Measurements from ENCODE around the gene TPH1. TPM values are rescaled to one million over a fixed set of nuclear protein-coding genes. Genes with fewer than 3 reads are reported as not detected.

Gene TPH1
- total and polyA plus RNA-seq, 9 of the 15 experiments (the other 6 are each of a cell fraction or from before 2014, with no cell fraction given), result 0.04 to 0.29 (median 0.17) TPM

DNA sequence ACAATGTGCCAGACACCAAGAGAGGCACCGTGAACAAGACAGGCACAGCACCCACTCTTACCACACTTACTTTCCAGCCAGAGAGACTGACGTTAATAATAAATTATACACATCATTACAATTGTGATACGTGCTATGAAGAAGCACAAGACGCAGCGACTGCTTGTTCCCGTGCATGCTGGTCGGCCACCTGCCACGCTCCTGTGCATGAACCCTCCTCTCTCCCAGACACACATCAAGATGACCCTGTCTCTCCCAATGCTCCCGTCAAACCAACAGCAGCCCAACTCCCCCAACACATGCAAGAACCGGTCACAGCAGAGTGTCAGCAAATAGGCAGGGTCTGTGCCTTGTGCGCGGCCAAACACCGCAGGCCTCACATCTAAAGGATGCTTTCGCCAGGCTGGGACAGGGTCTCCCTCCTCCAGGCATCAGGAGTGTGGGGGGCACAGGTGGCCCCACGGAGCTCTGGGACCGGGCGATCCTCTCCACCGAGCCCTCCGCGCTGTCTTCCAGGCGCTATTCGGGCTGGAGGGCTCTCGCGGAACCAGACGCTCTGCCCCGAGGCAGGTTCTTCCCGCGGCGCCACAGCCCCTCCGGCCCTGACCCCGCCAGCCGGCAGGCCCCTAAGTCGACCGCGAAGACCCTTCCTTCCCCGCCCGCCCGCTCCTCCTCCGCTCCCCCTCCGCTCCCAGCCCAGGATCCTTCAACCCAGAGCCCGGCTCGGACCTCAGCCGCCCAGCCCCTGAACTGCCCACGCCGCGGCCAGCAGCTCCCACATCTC is 33.8 kb downstream of the TPH1 start (continued):
- TF ChIP-seq RCOR1 (IDR thresholded peaks at IDR 0.05; ENCODE audit: borderline replicate concordance in 1 of 2, low read depth in 2 of 2, low read length in 2 of 2), result peak in 1 of 2 experiments; percentile 26; a peak in 1 of 4 replicates
- peak; percentile 64 for TF ChIP-seq PHF8 (IDR thresholded peaks at IDR 0.05; ENCODE audit: borderline replicate concordance, low read length)
- peak; percentile 43; the same call in 1 of the 2 replicates for TF ChIP-seq MYC (IDR thresholded peaks at IDR 0.05; ENCODE audit: low read depth, low read length)
- no peak for TF ChIP-seq MYC (CRISPR knock-in tag; IDR thresholded peaks at IDR 0.05; ENCODE audit: borderline replicate concordance, low read depth)
- TF ChIP-seq, protein P1, sequence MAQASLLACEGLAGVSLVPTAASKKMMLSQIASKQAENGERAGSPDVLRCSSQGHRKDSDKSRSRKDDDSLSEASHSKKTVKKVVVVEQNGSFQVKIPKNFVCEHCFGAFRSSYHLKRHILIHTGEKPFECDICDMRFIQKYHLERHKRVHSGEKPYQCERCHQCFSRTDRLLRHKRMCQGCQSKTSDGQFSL (CRISPR knock-in tag; IDR thresholded peaks at IDR 0.05), result peak; percentile 71; the same call in 1 of the 2 replicates
- TF ChIP-seq, protein P1 (tag; IDR thresholded peaks at IDR 0.05), result no peak
- no peak for TF ChIP-seq ILK (tag; IDR thresholded peaks at IDR 0.05; ENCODE audit: borderline replicate concordance, low read depth)
- no peak for TF ChIP-seq ZNF165 (CRISPR knock-in tag; IDR thresholded peaks at IDR 0.05; ENCODE audit: borderline replicate concordance)
- peak; percentile 40; the same call in 1 of the 2 replicates for TF ChIP-seq SP1 (CRISPR knock-in tag; IDR thresholded peaks at IDR 0.05)
- TF ChIP-seq, protein P2, sequence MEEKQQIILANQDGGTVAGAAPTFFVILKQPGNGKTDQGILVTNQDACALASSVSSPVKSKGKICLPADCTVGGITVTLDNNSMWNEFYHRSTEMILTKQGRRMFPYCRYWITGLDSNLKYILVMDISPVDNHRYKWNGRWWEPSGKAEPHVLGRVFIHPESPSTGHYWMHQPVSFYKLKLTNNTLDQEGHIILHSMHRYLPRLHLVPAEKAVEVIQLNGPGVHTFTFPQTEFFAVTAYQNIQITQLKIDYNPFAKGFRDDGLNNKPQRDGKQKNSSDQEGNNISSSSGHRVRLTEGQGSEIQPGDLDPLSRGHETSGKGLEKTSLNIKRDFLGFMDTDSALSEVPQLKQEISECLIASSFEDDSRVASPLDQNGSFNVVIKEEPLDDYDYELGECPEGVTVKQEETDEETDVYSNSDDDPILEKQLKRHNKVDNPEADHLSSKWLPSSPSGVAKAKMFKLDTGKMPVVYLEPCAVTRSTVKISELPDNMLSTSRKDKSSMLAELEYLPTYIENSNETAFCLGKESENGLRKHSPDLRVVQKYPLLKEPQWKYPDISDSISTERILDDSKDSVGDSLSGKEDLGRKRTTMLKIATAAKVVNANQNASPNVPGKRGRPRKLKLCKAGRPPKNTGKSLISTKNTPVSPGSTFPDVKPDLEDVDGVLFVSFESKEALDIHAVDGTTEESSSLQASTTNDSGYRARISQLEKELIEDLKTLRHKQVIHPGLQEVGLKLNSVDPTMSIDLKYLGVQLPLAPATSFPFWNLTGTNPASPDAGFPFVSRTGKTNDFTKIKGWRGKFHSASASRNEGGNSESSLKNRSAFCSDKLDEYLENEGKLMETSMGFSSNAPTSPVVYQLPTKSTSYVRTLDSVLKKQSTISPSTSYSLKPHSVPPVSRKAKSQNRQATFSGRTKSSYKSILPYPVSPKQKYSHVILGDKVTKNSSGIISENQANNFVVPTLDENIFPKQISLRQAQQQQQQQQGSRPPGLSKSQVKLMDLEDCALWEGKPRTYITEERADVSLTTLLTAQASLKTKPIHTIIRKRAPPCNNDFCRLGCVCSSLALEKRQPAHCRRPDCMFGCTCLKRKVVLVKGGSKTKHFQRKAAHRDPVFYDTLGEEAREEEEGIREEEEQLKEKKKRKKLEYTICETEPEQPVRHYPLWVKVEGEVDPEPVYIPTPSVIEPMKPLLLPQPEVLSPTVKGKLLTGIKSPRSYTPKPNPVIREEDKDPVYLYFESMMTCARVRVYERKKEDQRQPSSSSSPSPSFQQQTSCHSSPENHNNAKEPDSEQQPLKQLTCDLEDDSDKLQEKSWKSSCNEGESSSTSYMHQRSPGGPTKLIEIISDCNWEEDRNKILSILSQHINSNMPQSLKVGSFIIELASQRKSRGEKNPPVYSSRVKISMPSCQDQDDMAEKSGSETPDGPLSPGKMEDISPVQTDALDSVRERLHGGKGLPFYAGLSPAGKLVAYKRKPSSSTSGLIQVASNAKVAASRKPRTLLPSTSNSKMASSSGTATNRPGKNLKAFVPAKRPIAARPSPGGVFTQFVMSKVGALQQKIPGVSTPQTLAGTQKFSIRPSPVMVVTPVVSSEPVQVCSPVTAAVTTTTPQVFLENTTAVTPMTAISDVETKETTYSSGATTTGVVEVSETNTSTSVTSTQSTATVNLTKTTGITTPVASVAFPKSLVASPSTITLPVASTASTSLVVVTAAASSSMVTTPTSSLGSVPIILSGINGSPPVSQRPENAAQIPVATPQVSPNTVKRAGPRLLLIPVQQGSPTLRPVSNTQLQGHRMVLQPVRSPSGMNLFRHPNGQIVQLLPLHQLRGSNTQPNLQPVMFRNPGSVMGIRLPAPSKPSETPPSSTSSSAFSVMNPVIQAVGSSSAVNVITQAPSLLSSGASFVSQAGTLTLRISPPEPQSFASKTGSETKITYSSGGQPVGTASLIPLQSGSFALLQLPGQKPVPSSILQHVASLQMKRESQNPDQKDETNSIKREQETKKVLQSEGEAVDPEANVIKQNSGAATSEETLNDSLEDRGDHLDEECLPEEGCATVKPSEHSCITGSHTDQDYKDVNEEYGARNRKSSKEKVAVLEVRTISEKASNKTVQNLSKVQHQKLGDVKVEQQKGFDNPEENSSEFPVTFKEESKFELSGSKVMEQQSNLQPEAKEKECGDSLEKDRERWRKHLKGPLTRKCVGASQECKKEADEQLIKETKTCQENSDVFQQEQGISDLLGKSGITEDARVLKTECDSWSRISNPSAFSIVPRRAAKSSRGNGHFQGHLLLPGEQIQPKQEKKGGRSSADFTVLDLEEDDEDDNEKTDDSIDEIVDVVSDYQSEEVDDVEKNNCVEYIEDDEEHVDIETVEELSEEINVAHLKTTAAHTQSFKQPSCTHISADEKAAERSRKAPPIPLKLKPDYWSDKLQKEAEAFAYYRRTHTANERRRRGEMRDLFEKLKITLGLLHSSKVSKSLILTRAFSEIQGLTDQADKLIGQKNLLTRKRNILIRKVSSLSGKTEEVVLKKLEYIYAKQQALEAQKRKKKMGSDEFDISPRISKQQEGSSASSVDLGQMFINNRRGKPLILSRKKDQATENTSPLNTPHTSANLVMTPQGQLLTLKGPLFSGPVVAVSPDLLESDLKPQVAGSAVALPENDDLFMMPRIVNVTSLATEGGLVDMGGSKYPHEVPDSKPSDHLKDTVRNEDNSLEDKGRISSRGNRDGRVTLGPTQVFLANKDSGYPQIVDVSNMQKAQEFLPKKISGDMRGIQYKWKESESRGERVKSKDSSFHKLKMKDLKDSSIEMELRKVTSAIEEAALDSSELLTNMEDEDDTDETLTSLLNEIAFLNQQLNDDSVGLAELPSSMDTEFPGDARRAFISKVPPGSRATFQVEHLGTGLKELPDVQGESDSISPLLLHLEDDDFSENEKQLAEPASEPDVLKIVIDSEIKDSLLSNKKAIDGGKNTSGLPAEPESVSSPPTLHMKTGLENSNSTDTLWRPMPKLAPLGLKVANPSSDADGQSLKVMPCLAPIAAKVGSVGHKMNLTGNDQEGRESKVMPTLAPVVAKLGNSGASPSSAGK (IDR thresholded peaks at IDR 0.05), result peak; percentile 71
- TF ChIP-seq, protein P3, sequence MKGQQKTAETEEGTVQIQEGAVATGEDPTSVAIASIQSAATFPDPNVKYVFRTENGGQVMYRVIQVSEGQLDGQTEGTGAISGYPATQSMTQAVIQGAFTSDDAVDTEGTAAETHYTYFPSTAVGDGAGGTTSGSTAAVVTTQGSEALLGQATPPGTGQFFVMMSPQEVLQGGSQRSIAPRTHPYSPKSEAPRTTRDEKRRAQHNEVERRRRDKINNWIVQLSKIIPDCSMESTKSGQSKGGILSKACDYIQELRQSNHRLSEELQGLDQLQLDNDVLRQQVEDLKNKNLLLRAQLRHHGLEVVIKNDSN (CRISPR knock-in tag; IDR thresholded peaks at IDR 0.05), result 0 out of 2 replicates have a peak, but pooled peaks have one; percentile 1
